ENCODE results near the gene GOLGA6D. TPM values are rescaled to one million over a fixed set of nuclear protein-coding genes. Genes with fewer than 3 reads are reported as not detected.
A peak's percentile ranks its signal among the peaks of the same experiment; 100 is the strongest.

GOLGA6D gene
- total RNA-seq, 1 experiment from 2014 or later: 2.6 TPM

GRCh38 chr15:75237316-75237982, 45.2 kb upstream of the GOLGA6D start:
- peaks cover 10% of the 10 kb centered on the region; the same call in 1 of the 2 replicates for H3K4me1 Mint-ChIP-seq

GRCh38 chr15:75238150-75238549, 44.5 kb upstream of the GOLGA6D start:
- H3K9me3 Mint-ChIP-seq: no peaks in the 10 kb centered on the region
- no peak overlapping the region for H3K27ac Mint-ChIP-seq
- ChIA-PET POLR2A (no interaction called here), CTCF (no interaction called here)
- H3K36me3 Mint-ChIP-seq: no peaks in the 10 kb centered on the region
- ATAC-seq: no peak
- DNase-seq (ENCODE audit: low spot score): peak; percentile 7
- peaks cover 20% of the 10 kb centered on the region for H3K27me3 Mint-ChIP-seq (ENCODE audit: low read depth)
- peaks cover 10% of the 10 kb centered on the region; the same call in 1 of the 2 replicates for H3K4me1 Mint-ChIP-seq
- no peak overlapping the region for H3K4me3 Mint-ChIP-seq
- TF ChIP-seq ATF6 (CRISPR knock-in tag; IDR thresholded peaks at IDR 0.05) (no peak), ELF4 (CRISPR knock-in tag; IDR thresholded peaks at IDR 0.05; ENCODE audit: low read depth) (no peak), TEAD4 (CRISPR knock-in tag; IDR thresholded peaks at IDR 0.05) (no peak), MLX (CRISPR knock-in tag; IDR thresholded peaks at IDR 0.05) (no peak), ZNF263 (CRISPR knock-in tag; IDR thresholded peaks at IDR 0.05; ENCODE audit: low read depth) (no peak), ZNF671 (CRISPR knock-in tag; IDR thresholded peaks at IDR 0.05) (no peak), NR2C2 (CRISPR knock-in tag; IDR thresholded peaks at IDR 0.05) (no peak), RELA (CRISPR knock-in tag; IDR thresholded peaks at IDR 0.05; ENCODE audit: borderline replicate concordance) (no peak)

More at GRCh38 chr15:75237316-75237982, 45.2 kb upstream of the GOLGA6D start:
- POLR2A ChIA-PET: no interaction called here
- no peaks in the 10 kb centered on the region for H3K9me3 Mint-ChIP-seq
- TF ChIP-seq SMAD4 (CRISPR knock-in tag; IDR thresholded peaks at IDR 0.05): no peak
- TF ChIP-seq NR1H2 (CRISPR knock-in tag; IDR thresholded peaks at IDR 0.05): no peak
- TF ChIP-seq ZNF219 (CRISPR knock-in tag; IDR thresholded peaks at IDR 0.05; ENCODE audit: borderline replicate concordance): no peak
- no peak for TF ChIP-seq FOXP1 (CRISPR knock-in tag; IDR thresholded peaks at IDR 0.05; ENCODE audit: borderline replicate concordance)
- TF ChIP-seq HMGXB4 (CRISPR knock-in tag; IDR thresholded peaks at IDR 0.05): no peak
- no peak for TF ChIP-seq CREB1 (CRISPR knock-in tag; IDR thresholded peaks at IDR 0.05)
- TF ChIP-seq SMAD3 (CRISPR knock-in tag; IDR thresholded peaks at IDR 0.05; ENCODE audit: borderline replicate concordance): no peak
- TF ChIP-seq GTF2I (CRISPR knock-in tag; conservative IDR thresholded peaks at IDR 0.05): no peak
- no peak for TF ChIP-seq CDX4 (CRISPR knock-in tag; IDR thresholded peaks at IDR 0.05; ENCODE audit: borderline replicate concordance)
- no peak for TF ChIP-seq PRRX2 (CRISPR knock-in tag; IDR thresholded peaks at IDR 0.05)
- TF ChIP-seq AR (CRISPR knock-in tag; IDR thresholded peaks at IDR 0.05): no peak
- TF ChIP-seq ZNF425 (CRISPR knock-in tag; conservative IDR thresholded peaks at IDR 0.05): no peak
- TF ChIP-seq NR2C2 (CRISPR knock-in tag; IDR thresholded peaks at IDR 0.05): no peak
- ATAC-seq (peak; percentile 36), DNase-seq (ENCODE audit: low spot score) (peak; percentile 13)
- H3K36me3 Mint-ChIP-seq: no peaks in the 10 kb centered on the region
- H3K27me3 Mint-ChIP-seq (ENCODE audit: low read depth): peaks cover 20% of the 10 kb centered on the region
- H3K4me3 Mint-ChIP-seq: no peak overlapping the region
- CTCF ChIA-PET: interaction anchor here (0.6 to 1.0 kb wide), 2 partner anchors 9 to 204 kb away, joined by 3 read pairs; no protein-coding TSS in a partner anchor
- no peak overlapping the region for H3K27ac Mint-ChIP-seq
